ENCODE results near the gene SYT7.

- TF ChIP-seq POLR2A (IDR thresholded peaks at IDR 0.05) (no peak), CTCF (IDR thresholded peaks at IDR 0.05) (no peak)
Measured at GRCh38 chr11:61572913-61573312, 8.0 kb downstream of the SYT7 start.
